Liver (tissue), 9 donors: Measurements from ENCODE around the gene SETD1A. TPM values are rescaled to one million over a fixed set of nuclear protein-coding genes. Genes with fewer than 3 reads are reported as not detected.

Experiments used
- DNase-seq: peaks from one replicate; pipeline ENCODE4 v3.0.0-alpha.2; 2017; ENCODE audit warnings: low spot score
- H3K27ac ChIP-seq, 2 donors: one replicate each; pipeline ENCODE4 v1.7.0; 2013; ENCODE audit warnings: inconsistent platforms in 2 of 2, low read length in 2 of 2, control low read depth in 1 of 2, low read depth in 1 of 2, mild to moderate bottlenecking in 1 of 2
- H3K27me3 ChIP-seq, 4 donors: one replicate each; pipeline versions ENCODE4 v1.6.1 to v1.7.0; 2013; ENCODE audit warnings: low read length in 3 of 4, inconsistent platforms in 1 of 4, mild to moderate bottlenecking in 1 of 4, moderate library complexity in 1 of 4; ENCODE audit not compliant: control insufficient read depth in 4 of 4, insufficient read depth in 4 of 4
- H3K36me3 ChIP-seq, 4 donors: one replicate each; pipeline versions ENCODE4 v1.6.1 to v1.7.0; 2013; ENCODE audit warnings: low read length in 3 of 4, mild to moderate bottlenecking in 3 of 4, low read depth in 1 of 4, moderate library complexity in 1 of 4; ENCODE audit not compliant: control insufficient read depth in 4 of 4, insufficient read depth in 3 of 4
- H3K4me1 ChIP-seq, 4 donors: one replicate each; pipeline versions ENCODE4 v1.6.1 to v1.7.0; 2013; ENCODE audit warnings: low read length in 3 of 4, mild to moderate bottlenecking in 3 of 4, moderate library complexity in 1 of 4; ENCODE audit not compliant: control insufficient read depth in 4 of 4, insufficient read depth in 4 of 4
- H3K4me3 ChIP-seq, 3 donors: one replicate each; pipeline versions ENCODE4 v1.6.1 to v1.7.0; 2013; ENCODE audit warnings: low read length in 3 of 3, control low read depth in 1 of 3, low read depth in 1 of 3, mild to moderate bottlenecking in 1 of 3
- H3K9ac ChIP-seq, 2 donors: one replicate each; pipeline ENCODE4 v1.7.0; 2013; ENCODE audit warnings: low read length in 2 of 2, mild to moderate bottlenecking in 2 of 2, moderate library complexity in 2 of 2, control low read depth in 1 of 2, low read depth in 1 of 2
- H3K9me3 ChIP-seq, 4 donors: one replicate each; pipeline versions ENCODE4 v1.6.1 to v1.7.0; 2013; ENCODE audit warnings: low read length in 3 of 4; ENCODE audit not compliant: control insufficient read depth in 4 of 4
- EGR1 ChIP-seq, 2 donors: IDR thresholded peaks; 2 replicates each; pipeline ENCODE4 v1.6.1; 2016 to 2018; ENCODE audit warnings: antibody characterized with exemption in 2 of 2, low read depth in 2 of 2
- FOXA2 ChIP-seq: IDR thresholded peaks from 2 replicates; pipeline ENCODE4 v1.6.1; 2016; ENCODE audit warnings: antibody characterized with exemption
- GABPA ChIP-seq, 2 donors: IDR thresholded peaks in 1 of 2; conservative IDR thresholded peaks in 1 of 2; 2 replicates each; pipeline ENCODE4 v1.6.1; 2016; ENCODE audit warnings: antibody characterized with exemption in 2 of 2, mild to moderate bottlenecking in 1 of 2, moderate library complexity in 1 of 2
- HNF4G ChIP-seq: IDR thresholded peaks from 2 replicates; pipeline ENCODE4 v1.6.1; 2016; ENCODE audit warnings: antibody characterized with exemption
- JUND ChIP-seq, 2 donors: IDR thresholded peaks; 2 replicates each; pipeline ENCODE4 v1.6.1; 2016; ENCODE audit warnings: antibody characterized with exemption in 2 of 2
- NR2F2 ChIP-seq: IDR thresholded peaks from 2 replicates; pipeline ENCODE4 v1.6.1; 2016; ENCODE audit warnings: antibody characterized with exemption
- RXRA ChIP-seq, 2 donors: IDR thresholded peaks; 2 replicates each; pipeline ENCODE4 v1.6.1; 2017 to 2018; ENCODE audit warnings: antibody characterized with exemption in 2 of 2, mild to moderate bottlenecking in 1 of 2
- SP1 ChIP-seq: IDR thresholded peaks from 2 replicates; pipeline ENCODE4 v1.6.1; 2018; ENCODE audit warnings: antibody characterized with exemption, mild to moderate bottlenecking
- TAF1 ChIP-seq: conservative IDR thresholded peaks from 2 replicates; pipeline ENCODE4 v1.6.1; 2016; ENCODE audit warnings: antibody characterized with exemption, mild to moderate bottlenecking
- YY1 ChIP-seq: IDR thresholded peaks from 2 replicates; pipeline ENCODE4 v1.6.1; 2016; ENCODE audit warnings: antibody characterized with exemption, mild to moderate bottlenecking
- WGBS: extraction: QIAGEN DNeasy Blood & Tissue Kit; methylation state at CpG from one replicate; pipeline ENCODE4 v1.1.7; 2013; 5-methylcytosine and 5-hydroxymethylcytosine counted together
- polyA plus RNA-seq, 2 donors: library from polyadenylated mRNA; stranded (reverse) in 1 of 2; unstranded in 1 of 2; fragments of 200-250 nt in 1 of 2; fragments of >200 nt in 1 of 2; fragmentation: Nextera tagmentation in 1 of 2; extraction: Ambion mirVana in 1 of 2; gene quantifications; one replicate each; pipeline versions ENCODE4 v1.2.1 to v1.2.3, GENCODE V29; 2013 to 2015
- total RNA-seq, 2 donors: library from RNA; depleted of rRNA; stranded (reverse); fragments of >200 nt; gene quantifications; one replicate each; pipeline ENCODE4 v1.2.3, GENCODE V29; 2014
- TF ChIP-seq, protein P1 (sequence below): IDR thresholded peaks from 2 replicates; pipeline ENCODE4 v1.6.1; 2016; ENCODE audit warnings: antibody characterized with exemption
- TF ChIP-seq, protein P2 (sequence below): IDR thresholded peaks from 2 replicates; pipeline ENCODE4 v1.6.1; 2016; ENCODE audit warnings: antibody characterized with exemption
- TF ChIP-seq, protein P3 (sequence below): IDR thresholded peaks from 2 replicates; pipeline ENCODE4 v1.6.1; 2016; ENCODE audit warnings: antibody characterized with exemption
- TF ChIP-seq, protein P4 (sequence below): IDR thresholded peaks from 2 replicates; pipeline ENCODE4 v1.6.1; 2016; ENCODE audit warnings: antibody characterized with exemption, mild to moderate bottlenecking
- donor health status: healthy.
- donor health status: healthy.
- donor health status: healthy.
- donor health status: healthy.
- donor health status: healthy.

The SETD1A gene
- total and polyA plus RNA-seq, 4 donors: 2.7 to 4.9 (median 3.7) TPM

DNA sequence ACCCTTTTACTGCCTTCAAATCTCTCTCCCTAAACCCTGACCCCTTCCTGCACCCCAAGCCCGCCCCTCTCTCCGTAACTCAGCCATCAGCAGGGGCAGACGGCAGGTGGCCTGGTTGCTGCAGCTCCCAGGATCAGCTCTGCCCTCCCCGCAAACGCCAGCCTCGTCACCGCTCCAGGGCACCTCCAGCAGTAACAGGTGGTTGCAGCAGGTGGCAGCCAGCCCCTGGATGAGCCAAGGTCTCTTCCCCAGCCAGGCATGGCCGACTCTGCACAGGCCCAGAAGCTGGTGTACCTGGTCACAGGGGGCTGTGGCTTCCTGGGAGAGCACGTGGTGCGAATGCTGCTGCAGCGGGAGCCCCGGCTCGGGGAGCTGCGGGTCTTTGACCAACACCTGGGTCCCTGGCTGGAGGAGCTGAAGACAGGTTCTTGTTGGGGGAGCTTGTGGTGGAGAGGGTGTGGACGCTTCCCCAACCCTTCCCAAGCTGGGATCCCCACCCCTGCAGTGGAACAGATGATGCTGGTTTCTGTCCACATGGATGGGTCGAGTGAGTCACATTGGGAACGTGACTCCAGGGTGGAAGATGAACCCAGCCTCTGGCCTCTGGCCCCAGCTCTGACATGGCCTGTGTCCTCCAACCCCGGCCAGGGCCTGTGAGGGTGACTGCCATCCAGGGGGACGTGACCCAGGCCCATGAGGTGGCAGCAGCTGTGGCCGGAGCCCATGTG lies 28.0 kb downstream of the SETD1A start (continued):
- TF ChIP-seq, protein P1, sequence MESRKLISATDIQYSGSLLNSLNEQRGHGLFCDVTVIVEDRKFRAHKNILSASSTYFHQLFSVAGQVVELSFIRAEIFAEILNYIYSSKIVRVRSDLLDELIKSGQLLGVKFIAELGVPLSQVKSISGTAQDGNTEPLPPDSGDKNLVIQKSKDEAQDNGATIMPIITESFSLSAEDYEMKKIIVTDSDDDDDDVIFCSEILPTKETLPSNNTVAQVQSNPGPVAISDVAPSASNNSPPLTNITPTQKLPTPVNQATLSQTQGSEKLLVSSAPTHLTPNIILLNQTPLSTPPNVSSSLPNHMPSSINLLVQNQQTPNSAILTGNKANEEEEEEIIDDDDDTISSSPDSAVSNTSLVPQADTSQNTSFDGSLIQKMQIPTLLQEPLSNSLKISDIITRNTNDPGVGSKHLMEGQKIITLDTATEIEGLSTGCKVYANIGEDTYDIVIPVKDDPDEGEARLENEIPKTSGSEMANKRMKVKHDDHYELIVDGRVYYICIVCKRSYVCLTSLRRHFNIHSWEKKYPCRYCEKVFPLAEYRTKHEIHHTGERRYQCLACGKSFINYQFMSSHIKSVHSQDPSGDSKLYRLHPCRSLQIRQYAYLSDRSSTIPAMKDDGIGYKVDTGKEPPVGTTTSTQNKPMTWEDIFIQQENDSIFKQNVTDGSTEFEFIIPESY: no peak
- no peak for TF ChIP-seq FOXA2
- no peak for TF ChIP-seq HNF4G
- TF ChIP-seq, protein P2, sequence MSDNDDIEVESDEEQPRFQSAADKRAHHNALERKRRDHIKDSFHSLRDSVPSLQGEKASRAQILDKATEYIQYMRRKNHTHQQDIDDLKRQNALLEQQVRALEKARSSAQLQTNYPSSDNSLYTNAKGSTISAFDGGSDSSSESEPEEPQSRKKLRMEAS: no peak
- TF ChIP-seq NR2F2: peak; percentile 56
- TF ChIP-seq, protein P3, sequence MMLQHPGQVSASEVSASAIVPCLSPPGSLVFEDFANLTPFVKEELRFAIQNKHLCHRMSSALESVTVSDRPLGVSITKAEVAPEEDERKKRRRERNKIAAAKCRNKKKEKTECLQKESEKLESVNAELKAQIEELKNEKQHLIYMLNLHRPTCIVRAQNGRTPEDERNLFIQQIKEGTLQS: no peak
- TF ChIP-seq YY1: peak; percentile 74
- TF ChIP-seq TAF1: no peak
- peak in 1 of 2 donors; percentile 81 for TF ChIP-seq JUND (IDR thresholded peaks at IDR 0.05)

DNA sequence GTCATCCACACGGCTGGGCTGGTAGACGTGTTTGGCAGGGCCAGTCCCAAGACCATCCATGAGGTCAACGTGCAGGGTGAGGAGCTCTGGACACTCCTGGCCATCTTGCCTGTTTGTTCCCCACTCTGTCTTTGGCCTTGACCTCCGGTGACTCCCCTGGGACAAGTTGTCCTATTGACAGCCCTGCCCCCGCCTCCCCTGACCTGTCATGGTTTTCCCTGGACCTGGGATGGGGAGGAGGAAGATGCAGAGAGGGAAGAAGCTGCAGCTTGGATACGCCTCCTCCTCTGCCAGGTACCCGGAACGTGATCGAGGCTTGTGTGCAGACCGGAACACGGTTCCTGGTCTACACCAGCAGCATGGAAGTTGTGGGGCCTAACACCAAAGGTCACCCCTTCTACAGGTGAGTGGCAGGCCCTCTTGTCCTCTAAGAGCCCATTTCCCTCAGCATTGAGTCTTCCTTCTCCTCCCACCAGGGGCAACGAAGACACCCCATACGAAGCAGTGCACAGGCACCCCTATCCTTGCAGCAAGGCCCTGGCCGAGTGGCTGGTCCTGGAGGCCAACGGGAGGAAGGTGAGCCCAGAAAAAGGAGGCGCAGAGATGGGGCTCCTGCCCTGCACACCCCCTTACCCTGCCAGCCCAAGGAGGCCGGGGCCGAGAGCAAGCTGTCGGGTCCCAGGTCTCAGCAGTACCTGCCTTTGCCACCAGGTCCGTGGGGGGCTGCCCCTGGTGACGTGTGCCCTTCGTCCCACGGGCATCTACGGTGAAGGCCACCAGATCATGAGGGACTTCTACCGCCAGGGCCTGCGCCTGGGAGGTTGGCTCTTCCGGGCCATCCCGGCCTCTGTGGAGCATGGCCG lies 28.8 kb downstream of the SETD1A start:
- no peak overlapping the region for H3K9ac ChIP-seq
- peaks cover 6 to 20% (median 13%) of the 10 kb centered on the region in 4 donors for H3K4me1 ChIP-seq
- TF ChIP-seq GABPA (IDR thresholded peaks at IDR 0.05 in 1 of 2, conservative IDR thresholded peaks at IDR 0.05 in 1 of 2): no peak
- TF ChIP-seq, protein P4, sequence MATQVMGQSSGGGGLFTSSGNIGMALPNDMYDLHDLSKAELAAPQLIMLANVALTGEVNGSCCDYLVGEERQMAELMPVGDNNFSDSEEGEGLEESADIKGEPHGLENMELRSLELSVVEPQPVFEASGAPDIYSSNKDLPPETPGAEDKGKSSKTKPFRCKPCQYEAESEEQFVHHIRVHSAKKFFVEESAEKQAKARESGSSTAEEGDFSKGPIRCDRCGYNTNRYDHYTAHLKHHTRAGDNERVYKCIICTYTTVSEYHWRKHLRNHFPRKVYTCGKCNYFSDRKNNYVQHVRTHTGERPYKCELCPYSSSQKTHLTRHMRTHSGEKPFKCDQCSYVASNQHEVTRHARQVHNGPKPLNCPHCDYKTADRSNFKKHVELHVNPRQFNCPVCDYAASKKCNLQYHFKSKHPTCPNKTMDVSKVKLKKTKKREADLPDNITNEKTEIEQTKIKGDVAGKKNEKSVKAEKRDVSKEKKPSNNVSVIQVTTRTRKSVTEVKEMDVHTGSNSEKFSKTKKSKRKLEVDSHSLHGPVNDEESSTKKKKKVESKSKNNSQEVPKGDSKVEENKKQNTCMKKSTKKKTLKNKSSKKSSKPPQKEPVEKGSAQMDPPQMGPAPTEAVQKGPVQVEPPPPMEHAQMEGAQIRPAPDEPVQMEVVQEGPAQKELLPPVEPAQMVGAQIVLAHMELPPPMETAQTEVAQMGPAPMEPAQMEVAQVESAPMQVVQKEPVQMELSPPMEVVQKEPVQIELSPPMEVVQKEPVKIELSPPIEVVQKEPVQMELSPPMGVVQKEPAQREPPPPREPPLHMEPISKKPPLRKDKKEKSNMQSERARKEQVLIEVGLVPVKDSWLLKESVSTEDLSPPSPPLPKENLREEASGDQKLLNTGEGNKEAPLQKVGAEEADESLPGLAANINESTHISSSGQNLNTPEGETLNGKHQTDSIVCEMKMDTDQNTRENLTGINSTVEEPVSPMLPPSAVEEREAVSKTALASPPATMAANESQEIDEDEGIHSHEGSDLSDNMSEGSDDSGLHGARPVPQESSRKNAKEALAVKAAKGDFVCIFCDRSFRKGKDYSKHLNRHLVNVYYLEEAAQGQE: no peak
- no peak for TF ChIP-seq HNF4G
- TF ChIP-seq RXRA (IDR thresholded peaks at IDR 0.05): peak; percentile 60 to 64
- TF ChIP-seq JUND (IDR thresholded peaks at IDR 0.05): no peak
- TF ChIP-seq, protein P3: no peak
- TF ChIP-seq EGR1 (IDR thresholded peaks at IDR 0.05; ENCODE audit: low read depth in 2 of 2): no peak
- TF ChIP-seq YY1: no peak
- peak; percentile 9 for TF ChIP-seq NR2F2
- no peak for TF ChIP-seq SP1
- no peaks in the 10 kb centered on the region for H3K27me3 ChIP-seq
- H3K4me3 ChIP-seq: peak overlapping the region; percentile 3 to 61 (median 37)
- peaks cover 0 to 18% (median 4%) of the 10 kb centered on the region in 4 donors for H3K36me3 ChIP-seq
- H3K9me3 ChIP-seq: no peaks in the 10 kb centered on the region
- WGBS: 83% methylated on average over 29 of the region's 29 CpGs
- peak overlapping the region; percentile 90 to 93 for H3K27ac ChIP-seq
- DNase-seq: no peak
